Endothelial cell of umbilical vein (primary cell): Measurements from ENCODE around the gene ARL4C. TPM values are rescaled to one million over a fixed set of nuclear protein-coding genes. Genes with fewer than 3 reads are reported as not detected.

Experiments
- BruUV-seq: library from RNA; stranded (reverse); fragments of 400-500 nt; replicated peaks from 2 replicates; lab custom pipeline; 2021; lab: Mats Ljungman, UMichigan
- CTCF ChIA-PET: fragments of 300-600, 350-600 bp; sonication (Branson Sonifier 250); formaldehyde crosslinking; loops from one replicate; lab custom pipeline; 2021; ENCODE audit warnings: antibody characterized with exemption, inconsistent platforms; lab: Charles Lee
- POLR2A ChIA-PET: fragments of 300-600, 350-600 bp; sonication (Branson Sonifier 250); formaldehyde crosslinking; loops from one replicate; lab custom pipeline; 2021; ENCODE audit warnings: antibody characterized with exemption, inconsistent platforms; lab: Charles Lee
- DNase-seq: peaks from one replicate; pipeline ENCODE4 v3.0.0-alpha.2; 2011; ENCODE audit warnings: low read depth, low spot score
- FAIRE-seq: peaks from 2 replicates; lab custom pipeline; 2011; peaks lifted over from hg19 to GRCh38; lab: Jason Lieb, UNC
- H2AFZ ChIP-seq: 2 replicates; pipeline ENCODE4 v1.6.0; 2012; ENCODE audit warnings: low read depth, low read length, control low read depth, inconsistent platforms
- H3K27ac ChIP-seq: 2 replicates; pipeline ENCODE4 v1.5.1; 2011; ENCODE audit warnings: low read depth, mild to moderate bottlenecking, control low read depth, low read length, moderate library complexity; ENCODE audit not compliant: insufficient read depth
- H3K27me3 ChIP-seq, 2 experiments: 2 replicates each; pipeline versions ENCODE4 v1.6.0 to v1.6.1; 2011; ENCODE audit warnings: low read length in 2 of 2, mixed read lengths in 1 of 2; ENCODE audit not compliant: control insufficient read depth in 2 of 2, insufficient read depth in 2 of 2
- H3K36me3 ChIP-seq, 2 experiments: 2 replicates in 1 of 2; 3 replicates in 1 of 2; pipeline ENCODE4 v1.5.1; 2011; ENCODE audit warnings: low read length in 2 of 2, mild to moderate bottlenecking in 1 of 2, moderate library complexity in 1 of 2; ENCODE audit not compliant: control insufficient read depth in 2 of 2, insufficient read depth in 2 of 2; ENCODE audit errors: extremely low read depth in 1 of 2
- H3K4me1 ChIP-seq: 3 replicates; pipeline ENCODE4 v1.5.1; 2011; ENCODE audit warnings: mild to moderate bottlenecking, low read length; ENCODE audit not compliant: control insufficient read depth, insufficient read depth; ENCODE audit errors: extremely low read depth
- H3K4me2 ChIP-seq: 2 replicates; pipeline ENCODE4 v1.6.1; 2011; ENCODE audit warnings: low read length, control low read depth, mixed read lengths; ENCODE audit not compliant: insufficient read depth
- H3K4me3 ChIP-seq, 3 experiments: fragments of 200-600 bp in 1 of 3; sonication (generic), shearing (Covaris generic) in 1 of 3; replicated peaks in 1 of 3; 2 replicates each; pipeline ENCODE4 v1.5.1; 2011 to 2016; ENCODE audit warnings: control low read depth in 3 of 3, low read length in 3 of 3, mild to moderate bottlenecking in 2 of 3, inconsistent platforms in 1 of 3, low read depth in 1 of 3, moderate library complexity in 1 of 3; ENCODE audit not compliant: insufficient read depth in 1 of 3
- H3K79me2 ChIP-seq: 2 replicates; pipeline ENCODE4 v1.6.0; 2012; ENCODE audit warnings: low read length, inconsistent platforms; ENCODE audit not compliant: control insufficient read depth, insufficient read depth
- H3K9ac ChIP-seq: replicated peaks from 2 replicates; pipeline ENCODE3; 2011; ENCODE audit warnings: low read length, control low read depth; ENCODE audit not compliant: insufficient read depth; ENCODE audit errors: extremely low read depth
- H3K9me1 ChIP-seq: replicated peaks from 3 replicates; pipeline ENCODE4 v1.6.0; 2011; ENCODE audit warnings: mild to moderate bottlenecking, low read length; ENCODE audit not compliant: control insufficient read depth, insufficient read depth; ENCODE audit errors: extremely low read depth
- H3K9me3 ChIP-seq: replicated peaks from 2 replicates; pipeline ENCODE4 v1.5.1; 2012; ENCODE audit warnings: low read length, inconsistent platforms; ENCODE audit not compliant: control insufficient read depth, insufficient read depth
- H4K20me1 ChIP-seq: replicated peaks from 2 replicates; pipeline ENCODE3; 2011; ENCODE audit warnings: mild to moderate bottlenecking, low read length; ENCODE audit not compliant: control insufficient read depth, insufficient read depth; ENCODE audit errors: extremely low read depth
- CTCF ChIP-seq, 2 donors: IDR thresholded peaks; 1 replicate in 1 of 2; 2 replicates in 1 of 2; pipeline ENCODE4 v1.5.1; 2011; ENCODE audit warnings: low read length in 2 of 2, mild to moderate bottlenecking in 2 of 2, moderate library complexity in 2 of 2, control low read depth in 1 of 2, inconsistent platforms in 1 of 2, low read depth in 1 of 2; ENCODE audit not compliant: insufficient read depth in 1 of 2; ENCODE audit errors: extremely low read depth in 1 of 2
- EZH2 ChIP-seq: IDR thresholded peaks from 2 replicates; pipeline ENCODE4 v1.6.1; 2012; ENCODE audit warnings: borderline replicate concordance, low read depth, mild to moderate bottlenecking, moderate library complexity, low read length, inconsistent platforms; ENCODE audit not compliant: severe bottlenecking
- FOS ChIP-seq: IDR thresholded peaks from 2 replicates; pipeline ENCODE4 v1.6.1; 2011; ENCODE audit warnings: mild to moderate bottlenecking, low read length, moderate library complexity, borderline replicate concordance; ENCODE audit not compliant: insufficient read depth
- GATA2 ChIP-seq: IDR thresholded peaks from 2 replicates; pipeline ENCODE4 v1.7.0; 2011; ENCODE audit warnings: low read depth, mild to moderate bottlenecking, moderate library complexity, mixed read lengths, low read length; ENCODE audit not compliant: insufficient read length, insufficient read depth
- JUN ChIP-seq: IDR thresholded peaks from 2 replicates; pipeline ENCODE4 v1.6.1; 2011; ENCODE audit warnings: borderline replicate concordance, low read depth; ENCODE audit not compliant: insufficient read length, insufficient read depth
- MAX ChIP-seq: IDR thresholded peaks from 2 replicates; pipeline ENCODE4 v1.6.1; 2011; ENCODE audit not compliant: insufficient read depth, insufficient read length
- MYC ChIP-seq: IDR thresholded peaks from one replicate; pipeline ENCODE4 v1.6.1; 2011; ENCODE audit warnings: mild to moderate bottlenecking, low read depth, low read length
- POLR2A ChIP-seq: IDR thresholded peaks from 2 replicates; pipeline ENCODE4 v1.6.1; 2012; ENCODE audit warnings: low read depth, mild to moderate bottlenecking, control low read depth, low read length
- POLR2AphosphoS5 ChIP-seq: IDR thresholded peaks from 2 replicates; pipeline ENCODE4 v1.6.1; 2012; ENCODE audit warnings: low read depth, mild to moderate bottlenecking, control low read depth, low read length, moderate library complexity; ENCODE audit not compliant: insufficient read depth
- dilution Hi-C: fragments of 300-500 bp; cut with MboI; formaldehyde crosslinking; loops from one replicate; pipeline ENCODE4 v1.15.0; 2019; ENCODE audit warnings: low sequenced_read_pairs; ENCODE audit not compliant: extremely low pct_ligation_motif_present
- intact Hi-C: fragments of 100-400 bp; cut with micrococcal nuclease; formaldehyde crosslinking; loops from one replicate; pipeline ENCODE4 v1.10.0; 2022
- polyA plus RNA-seq, 4 experiments: library from polyadenylated mRNA; depleted of rRNA in 3 of 4; stranded (reverse) in 3 of 4; unstranded in 1 of 4; fragments of >200 nt; gene quantifications; 2 replicates each; pipeline versions ENCODE4 v1.2.1 to v1.2.3, GENCODE V29; 2011 to 2012; ENCODE audit warnings: missing spikeins in 1 of 4
- total RNA-seq: library from RNA; stranded (reverse); gene quantifications from 2 replicates; pipeline ENCODE4 v1.2.3, GENCODE V29; 2021

Gene ARL4C
- total and polyA plus RNA-seq, 2 donors (not counting 3 experiments of a cell fraction or from before 2014, with no cell fraction given) = 5.5 to 10.5 TPM

GRCh38 chr2:234536178-234536965 is 39.5 kb upstream of the ARL4C start:
- H3K4me1 ChIP-seq = no peaks in the 10 kb centered on the region
- H3K79me2 ChIP-seq = no peaks in the 10 kb centered on the region
- intact Hi-C loops (no loop called here), dilution Hi-C loops (no loop called here)
- H3K27ac ChIP-seq = no peak overlapping the region
- ChIA-PET CTCF (interaction anchor here (1.6 to 3.4 kb wide), 2 partner anchors 9 to 12 kb away, joined by 3 to 24 read pairs; no protein-coding TSS in a partner anchor), POLR2A (no interaction called here)
- no peaks in the 10 kb centered on the region for H3K9me3 ChIP-seq
- no peak overlapping the region for H3K9ac ChIP-seq
- H2AFZ ChIP-seq = no peak overlapping the region
- H3K27me3 ChIP-seq = peaks cover 2 to 3% of the 10 kb centered on the region in 2 experiments
- FAIRE-seq (no peak), DNase-seq (no peak)
- TF ChIP-seq MAX (no peak), CTCF (IDR thresholded peaks at IDR 0.05; ENCODE audit: extremely low read depth in 1 of 2, insufficient read depth in 1 of 2, low read depth in 1 of 2, low read length in 2 of 2) (no peak), POLR2AphosphoS5 (no peak), MYC (no peak), FOS (no peak), POLR2A (no peak), GATA2 (no peak), JUN (no peak), EZH2 (no peak)
- H3K4me2 ChIP-seq = no peak overlapping the region
- no peaks in the 10 kb centered on the region for H4K20me1 ChIP-seq
- H3K4me3 ChIP-seq = no peak overlapping the region
- H3K36me3 ChIP-seq = no peaks in the 10 kb centered on the region
- H3K9me1 ChIP-seq = no peaks in the 10 kb centered on the region
- BruUV-seq = no TSS peak
